ENCODE results near the gene ADAMTS13.

GRCh38 chr9:133424187-133424586 is 2.0 kb downstream of the ADAMTS13 start:
- no peak for TF ChIP-seq MAX (CRISPR knock-in tag; IDR thresholded peaks at IDR 0.05)
- no peak for TF ChIP-seq USF1 (CRISPR knock-in tag; IDR thresholded peaks at IDR 0.05)
- no peak for TF ChIP-seq TEAD4 (IDR thresholded peaks at IDR 0.05; ENCODE audit: low read length)
- TF ChIP-seq TEAD4 (CRISPR knock-in tag; IDR thresholded peaks at IDR 0.05; ENCODE audit: borderline replicate concordance) = no peak
- TF ChIP-seq CTCF (IDR thresholded peaks at IDR 0.05 in 2 of 3, conservative IDR thresholded peaks at IDR 0.05 in 1 of 3; ENCODE audit: insufficient read depth in 2 of 3, low read depth in 1 of 3, low read length in 3 of 3) = no peak
- no peak for TF ChIP-seq AFF4 (CRISPR knock-in tag; IDR thresholded peaks at IDR 0.05)
- no peak for TF ChIP-seq CBFB (CRISPR knock-in tag; IDR thresholded peaks at IDR 0.05)
- TF ChIP-seq PHF21A (IDR thresholded peaks at IDR 0.05; ENCODE audit: borderline replicate concordance, low read depth) = no peak
- TF ChIP-seq ZNF184 (CRISPR knock-in tag; IDR thresholded peaks at IDR 0.05) = no peak
- TF ChIP-seq EZH2 (IDR thresholded peaks at IDR 0.05; ENCODE audit: borderline replicate concordance, low read depth, low read length) = no peak
- TF ChIP-seq CTCFL (IDR thresholded peaks at IDR 0.05; ENCODE audit: borderline replicate concordance, insufficient read depth, low read depth, low read length, poor library complexity, severe bottlenecking) = no peak
- no peak for TF ChIP-seq MYBL2 (IDR thresholded peaks at IDR 0.05; ENCODE audit: low read depth)
- TF ChIP-seq MYBL2 (CRISPR knock-in tag; IDR thresholded peaks at IDR 0.05; ENCODE audit: borderline replicate concordance) = no peak
- TF ChIP-seq ZNF551 (CRISPR knock-in tag; IDR thresholded peaks at IDR 0.05) = no peak
- no peak for TF ChIP-seq ZFP91 (CRISPR knock-in tag; IDR thresholded peaks at IDR 0.05)
